SK-N-SH (cell line): Measurements from ENCODE around the gene MYO1E.

Source experiments
- ZBTB33 ChIP-seq: IDR thresholded peaks from 2 replicates; pipeline ENCODE4 v1.4.0; 2012; ENCODE audit warnings: low read depth, borderline replicate concordance
- TF ChIP-seq, protein P1 (sequence below): IDR thresholded peaks from 2 replicates; pipeline ENCODE4 v1.6.1; 2012; ENCODE audit warnings: mild to moderate bottlenecking, low read depth, low read length, moderate library complexity
- TF ChIP-seq, protein P2 (sequence below): fragments of 200-600 bp; sonication (generic); IDR thresholded peaks from 2 replicates; pipeline ENCODE4 v1.6.1; 2017; ENCODE audit warnings: antibody characterized with exemption, mild to moderate bottlenecking, moderate library complexity

- TF ChIP-seq, protein P1, sequence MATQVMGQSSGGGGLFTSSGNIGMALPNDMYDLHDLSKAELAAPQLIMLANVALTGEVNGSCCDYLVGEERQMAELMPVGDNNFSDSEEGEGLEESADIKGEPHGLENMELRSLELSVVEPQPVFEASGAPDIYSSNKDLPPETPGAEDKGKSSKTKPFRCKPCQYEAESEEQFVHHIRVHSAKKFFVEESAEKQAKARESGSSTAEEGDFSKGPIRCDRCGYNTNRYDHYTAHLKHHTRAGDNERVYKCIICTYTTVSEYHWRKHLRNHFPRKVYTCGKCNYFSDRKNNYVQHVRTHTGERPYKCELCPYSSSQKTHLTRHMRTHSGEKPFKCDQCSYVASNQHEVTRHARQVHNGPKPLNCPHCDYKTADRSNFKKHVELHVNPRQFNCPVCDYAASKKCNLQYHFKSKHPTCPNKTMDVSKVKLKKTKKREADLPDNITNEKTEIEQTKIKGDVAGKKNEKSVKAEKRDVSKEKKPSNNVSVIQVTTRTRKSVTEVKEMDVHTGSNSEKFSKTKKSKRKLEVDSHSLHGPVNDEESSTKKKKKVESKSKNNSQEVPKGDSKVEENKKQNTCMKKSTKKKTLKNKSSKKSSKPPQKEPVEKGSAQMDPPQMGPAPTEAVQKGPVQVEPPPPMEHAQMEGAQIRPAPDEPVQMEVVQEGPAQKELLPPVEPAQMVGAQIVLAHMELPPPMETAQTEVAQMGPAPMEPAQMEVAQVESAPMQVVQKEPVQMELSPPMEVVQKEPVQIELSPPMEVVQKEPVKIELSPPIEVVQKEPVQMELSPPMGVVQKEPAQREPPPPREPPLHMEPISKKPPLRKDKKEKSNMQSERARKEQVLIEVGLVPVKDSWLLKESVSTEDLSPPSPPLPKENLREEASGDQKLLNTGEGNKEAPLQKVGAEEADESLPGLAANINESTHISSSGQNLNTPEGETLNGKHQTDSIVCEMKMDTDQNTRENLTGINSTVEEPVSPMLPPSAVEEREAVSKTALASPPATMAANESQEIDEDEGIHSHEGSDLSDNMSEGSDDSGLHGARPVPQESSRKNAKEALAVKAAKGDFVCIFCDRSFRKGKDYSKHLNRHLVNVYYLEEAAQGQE = no peak
- no peak for TF ChIP-seq ZBTB33
- TF ChIP-seq, protein P2, sequence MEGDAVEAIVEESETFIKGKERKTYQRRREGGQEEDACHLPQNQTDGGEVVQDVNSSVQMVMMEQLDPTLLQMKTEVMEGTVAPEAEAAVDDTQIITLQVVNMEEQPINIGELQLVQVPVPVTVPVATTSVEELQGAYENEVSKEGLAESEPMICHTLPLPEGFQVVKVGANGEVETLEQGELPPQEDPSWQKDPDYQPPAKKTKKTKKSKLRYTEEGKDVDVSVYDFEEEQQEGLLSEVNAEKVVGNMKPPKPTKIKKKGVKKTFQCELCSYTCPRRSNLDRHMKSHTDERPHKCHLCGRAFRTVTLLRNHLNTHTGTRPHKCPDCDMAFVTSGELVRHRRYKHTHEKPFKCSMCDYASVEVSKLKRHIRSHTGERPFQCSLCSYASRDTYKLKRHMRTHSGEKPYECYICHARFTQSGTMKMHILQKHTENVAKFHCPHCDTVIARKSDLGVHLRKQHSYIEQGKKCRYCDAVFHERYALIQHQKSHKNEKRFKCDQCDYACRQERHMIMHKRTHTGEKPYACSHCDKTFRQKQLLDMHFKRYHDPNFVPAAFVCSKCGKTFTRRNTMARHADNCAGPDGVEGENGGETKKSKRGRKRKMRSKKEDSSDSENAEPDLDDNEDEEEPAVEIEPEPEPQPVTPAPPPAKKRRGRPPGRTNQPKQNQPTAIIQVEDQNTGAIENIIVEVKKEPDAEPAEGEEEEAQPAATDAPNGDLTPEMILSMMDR = no peak
These were observed 72.6 kb downstream of the MYO1E start for GRCh38 chr15:59299929-59300617.
